K562 (cell line): Measurements from ENCODE around the gene TANK. TPM values are rescaled to one million over a fixed set of nuclear protein-coding genes. Genes with fewer than 3 reads are reported as not detected.

ENCODE experiments used
- CREBBP ChIP-seq: IDR thresholded peaks from one replicate; pipeline ENCODE4 v1.6.1; 2012; ENCODE audit warnings: low read depth, mild to moderate bottlenecking, control low read depth, inconsistent platforms, low read length
- EGR1 ChIP-seq: fragments of 450-650 bp; conservative IDR thresholded peaks from 2 replicates; pipeline ENCODE4 v1.6.1; 2017; ENCODE audit warnings: mild to moderate bottlenecking
- ELF2 ChIP-seq: fragments of 250-450 bp; sonication (Bioruptor Pico); IDR thresholded peaks from 2 replicates; pipeline ENCODE4 v1.5.0; 2021; ENCODE audit warnings: mild to moderate bottlenecking
- HDAC1 ChIP-seq, 2 experiments: fragments of 450-650 bp; IDR thresholded peaks; 2 replicates each; pipeline ENCODE4 v1.6.1; 2016 to 2017; ENCODE audit warnings: inconsistent platforms in 1 of 2, mild to moderate bottlenecking in 1 of 2, moderate library complexity in 1 of 2
- PPARD ChIP-seq: fragments of 250-450 bp; sonication (Bioruptor Pico); IDR thresholded peaks from 2 replicates; pipeline ENCODE4 v1.8.0; 2022; ENCODE audit warnings: inconsistent platforms, mild to moderate bottlenecking, moderate library complexity
- SAP30 ChIP-seq: fragments of 200-600 bp; sonication (generic); IDR thresholded peaks from 2 replicates; pipeline ENCODE4 v1.6.1; 2012; ENCODE audit warnings: borderline replicate concordance, low read depth, mild to moderate bottlenecking, moderate library complexity, low read length, control low read depth, inconsistent platforms; ENCODE audit not compliant: insufficient read depth, poor library complexity, severe bottlenecking
- TSC22D4 ChIP-seq: fragments of 450-650 bp; IDR thresholded peaks from 2 replicates; pipeline ENCODE4 v1.6.1; 2016; ENCODE audit warnings: missing genetic modification characterization, missing biosample characterization, control low read depth
- ZKSCAN1 ChIP-seq: fragments of 150-350 bp; IDR thresholded peaks from 2 replicates; pipeline ENCODE4 v1.6.1; 2016; ENCODE audit warnings: low read depth, low read length
- ZSCAN32 ChIP-seq: fragments of 450-650 bp; formaldehyde crosslinking; IDR thresholded peaks from 2 replicates; pipeline ENCODE4 v1.4.0; 2020; ENCODE audit warnings: mild to moderate bottlenecking, moderate library complexity
- polyA plus RNA-seq, 8 experiments: library from polyadenylated mRNA; depleted of rRNA in 4 of 8; stranded (reverse) in 5 of 8; unstranded in 3 of 8; fragments of >200 nt; fragmentation: Nextera tagmentation in 2 of 8; fragmentation: Illumina TruSeq in 1 of 8; extraction: Ambion mirVana in 2 of 8; extraction: Trizol in 1 of 8; gene quantifications; 2 replicates each; pipeline versions ENCODE4 v1.2.1 to v1.2.3, GENCODE V29; 2011 to 2014; ENCODE audit warnings: inconsistent platforms in 1 of 8, missing spikeins in 1 of 8
- total RNA-seq, 7 experiments: library from RNA; depleted of rRNA in 6 of 7; stranded (reverse); fragments of >200 nt in 6 of 7; fragmentation: Illumina TruSeq in 2 of 7; extraction: Trizol in 2 of 7; gene quantifications; 2 replicates each; pipeline versions ENCODE4 v1.2.1 to v1.2.3, GENCODE V29; 2011 to 2021; ENCODE audit warnings: low replicate concordance in 1 of 7
- TF ChIP-seq, protein P1 (sequence below), 2 experiments: fragments of 450-650 bp in 1 of 2; IDR thresholded peaks; 2 replicates each; pipeline ENCODE4 v1.6.1; 2011 to 2017; ENCODE audit warnings: low read depth in 2 of 2, antibody characterized with exemption in 1 of 2, borderline replicate concordance in 1 of 2, low read length in 1 of 2, mild to moderate bottlenecking in 1 of 2, mixed read lengths in 1 of 2; ENCODE audit not compliant: control insufficient read depth in 1 of 2

TANK gene
- total and polyA plus RNA-seq, 9 of the 15 experiments (the other 6 are each of a cell fraction or from before 2014, with no cell fraction given), result 43.0 to 91.5 (median 54.4) TPM

DNA sequence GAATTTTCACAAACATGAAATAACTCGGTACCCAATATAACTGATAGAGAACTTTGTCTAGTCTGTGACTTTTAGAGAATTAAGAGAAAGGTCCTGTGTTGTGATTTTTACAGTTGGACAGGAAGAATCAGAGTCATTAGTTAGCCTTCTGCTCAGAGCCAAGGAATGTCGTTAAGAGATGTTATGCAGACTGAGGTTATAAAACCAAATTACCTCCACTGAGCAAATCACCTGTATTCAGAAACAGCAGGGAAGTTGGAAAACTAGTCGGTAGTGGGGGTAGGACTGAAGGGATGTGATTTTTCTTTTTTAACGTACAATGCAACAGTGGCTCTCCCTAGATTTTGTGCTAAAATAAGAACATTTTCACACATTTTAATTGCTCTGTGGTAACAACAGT, 18.5 kb downstream of the TANK start (continued):
- no peak for TF ChIP-seq SAP30
- no peak for TF ChIP-seq HDAC1 (IDR thresholded peaks at IDR 0.05)
- no peak for TF ChIP-seq ZKSCAN1
- no peak for TF ChIP-seq EGR1
- no peak for TF ChIP-seq ZSCAN32 (CRISPR knock-in tag)
- no peak for TF ChIP-seq TSC22D4 (tag)
- no peak for TF ChIP-seq ELF2 (CRISPR knock-in tag)
- no peak for TF ChIP-seq PPARD (CRISPR knock-in tag)
- TF ChIP-seq CREBBP, result no peak
- TF ChIP-seq, protein P1, sequence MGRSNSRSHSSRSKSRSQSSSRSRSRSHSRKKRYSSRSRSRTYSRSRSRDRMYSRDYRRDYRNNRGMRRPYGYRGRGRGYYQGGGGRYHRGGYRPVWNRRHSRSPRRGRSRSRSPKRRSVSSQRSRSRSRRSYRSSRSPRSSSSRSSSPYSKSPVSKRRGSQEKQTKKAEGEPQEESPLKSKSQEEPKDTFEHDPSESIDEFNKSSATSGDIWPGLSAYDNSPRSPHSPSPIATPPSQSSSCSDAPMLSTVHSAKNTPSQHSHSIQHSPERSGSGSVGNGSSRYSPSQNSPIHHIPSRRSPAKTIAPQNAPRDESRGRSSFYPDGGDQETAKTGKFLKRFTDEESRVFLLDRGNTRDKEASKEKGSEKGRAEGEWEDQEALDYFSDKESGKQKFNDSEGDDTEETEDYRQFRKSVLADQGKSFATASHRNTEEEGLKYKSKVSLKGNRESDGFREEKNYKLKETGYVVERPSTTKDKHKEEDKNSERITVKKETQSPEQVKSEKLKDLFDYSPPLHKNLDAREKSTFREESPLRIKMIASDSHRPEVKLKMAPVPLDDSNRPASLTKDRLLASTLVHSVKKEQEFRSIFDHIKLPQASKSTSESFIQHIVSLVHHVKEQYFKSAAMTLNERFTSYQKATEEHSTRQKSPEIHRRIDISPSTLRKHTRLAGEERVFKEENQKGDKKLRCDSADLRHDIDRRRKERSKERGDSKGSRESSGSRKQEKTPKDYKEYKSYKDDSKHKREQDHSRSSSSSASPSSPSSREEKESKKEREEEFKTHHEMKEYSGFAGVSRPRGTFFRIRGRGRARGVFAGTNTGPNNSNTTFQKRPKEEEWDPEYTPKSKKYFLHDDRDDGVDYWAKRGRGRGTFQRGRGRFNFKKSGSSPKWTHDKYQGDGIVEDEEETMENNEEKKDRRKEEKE (IDR thresholded peaks at IDR 0.05; ENCODE audit: borderline replicate concordance in 1 of 2, control insufficient read depth in 1 of 2, low read depth in 2 of 2, low read length in 1 of 2), result no peak
